Eye (tissue), 1 donor: ENCODE measurements around the gene TNPO3.

Experiments
- DNase-seq: peaks from one replicate; pipeline ENCODE4 v3.0.0-alpha.2; 2015

The TNPO3 gene

DNA sequence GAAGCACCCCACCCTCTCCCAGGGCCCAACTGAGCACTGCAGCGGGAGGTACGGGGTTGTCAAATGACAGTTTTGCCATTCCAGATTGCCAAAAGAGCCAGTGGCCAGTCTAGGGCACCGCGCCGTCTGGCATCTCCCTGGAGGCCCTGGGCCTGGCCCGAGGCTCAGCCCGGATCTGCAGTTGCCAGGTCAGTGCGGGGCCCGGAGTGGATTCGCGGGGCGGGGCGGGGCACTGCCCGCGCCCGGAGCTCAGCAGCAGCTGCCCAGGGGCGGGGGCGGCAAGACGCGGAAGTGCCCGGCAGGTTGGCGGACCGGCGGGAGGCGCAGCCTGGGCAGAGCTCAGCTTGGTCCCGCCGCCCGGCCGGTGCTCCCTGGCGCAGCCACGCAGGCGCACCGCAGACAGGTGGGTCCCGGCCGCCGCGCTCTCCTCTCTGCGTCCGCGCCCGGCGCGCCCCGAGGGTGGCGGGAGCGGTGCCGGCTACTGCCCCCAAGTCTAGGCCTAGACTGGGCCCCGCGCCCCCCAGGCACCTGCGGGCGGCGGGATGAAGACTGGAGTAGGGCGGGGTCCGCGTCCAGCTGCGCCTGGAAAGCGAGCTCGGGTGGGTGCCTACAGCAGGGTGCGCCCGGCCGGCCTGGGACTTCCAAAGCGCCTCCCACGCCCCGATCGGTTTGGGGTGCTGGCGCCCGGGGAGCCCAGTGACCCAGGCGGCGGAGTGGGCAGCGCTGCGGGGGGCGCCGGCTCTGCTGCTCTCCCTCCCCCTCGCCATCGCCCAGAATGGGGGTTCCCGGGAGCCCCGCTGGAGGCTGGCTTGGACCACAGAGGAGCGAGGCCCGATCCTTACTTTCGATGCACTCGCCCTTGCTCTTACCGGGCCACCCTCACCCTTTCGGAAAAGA, 117.0 kb downstream of the TNPO3 start, which contains the start of gene IRF5:
Gene IRF5, plus strand, starts transcription at position 281 of the 897 bp plus-strand sequence. CDS start 4,155 bp downstream, outside the sequence.
- DNase-seq: peak; percentile 41

DNA sequence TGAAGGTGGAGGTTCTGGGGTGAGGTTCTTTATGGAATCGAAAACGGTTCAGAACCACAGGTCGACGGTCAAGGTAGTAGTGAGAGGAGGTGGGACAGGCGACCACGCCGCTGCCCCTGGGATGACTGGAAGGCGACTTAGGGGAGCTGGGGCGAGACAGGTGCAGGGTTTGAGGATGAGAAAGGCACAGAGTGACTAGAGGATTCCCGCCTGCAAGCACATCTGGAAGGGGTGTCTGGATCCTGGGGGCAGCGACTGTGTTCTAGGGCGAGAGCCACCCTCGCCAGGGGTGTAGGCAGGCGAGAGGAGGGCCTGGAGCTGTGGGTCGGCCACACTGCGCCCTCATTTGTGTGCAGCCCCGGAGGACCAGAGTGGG, 117.7 kb downstream of the TNPO3 start:
- no peak for DNase-seq

DNA sequence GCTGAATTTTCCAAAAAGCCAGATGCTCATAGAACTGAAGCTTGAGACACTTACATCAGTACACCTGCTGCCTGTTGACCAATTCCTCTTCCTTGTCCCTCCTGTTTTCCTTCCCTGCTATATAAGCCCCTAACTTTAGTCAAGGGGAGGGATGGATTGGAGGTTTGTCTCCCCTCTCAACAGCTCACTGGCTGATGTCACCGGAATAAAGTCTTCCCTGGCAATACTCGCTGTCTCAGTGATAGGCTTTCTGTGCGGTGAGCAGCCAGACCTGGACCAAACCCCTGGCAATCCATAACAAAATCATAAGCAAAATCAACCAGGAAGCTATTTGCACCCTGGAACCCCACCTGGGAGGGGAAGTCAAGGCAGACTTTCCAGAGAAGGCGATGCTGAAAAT, 118.1 kb downstream of the TNPO3 start:
- DNase-seq: no peak

DNA sequence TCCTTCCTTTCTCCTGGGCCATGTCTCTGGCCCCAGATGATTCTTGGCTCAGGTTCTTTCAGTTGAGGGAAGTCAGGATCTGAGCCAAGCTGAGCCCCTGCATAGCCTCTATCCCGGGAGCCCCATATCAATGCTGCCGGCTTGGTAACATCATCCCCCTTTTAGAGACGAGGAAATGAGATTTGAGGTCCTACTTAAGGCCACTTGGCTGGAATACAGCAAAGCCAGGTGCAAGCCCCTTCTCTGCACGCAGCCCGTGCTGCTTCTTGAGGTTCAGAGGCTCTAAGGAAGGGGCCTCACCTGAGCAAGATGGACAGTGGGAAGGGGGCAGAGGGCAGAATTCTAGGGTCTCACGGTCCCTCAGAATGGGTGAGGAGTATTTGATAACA, 119.6 kb downstream of the TNPO3 start:
- no peak for DNase-seq

DNA sequence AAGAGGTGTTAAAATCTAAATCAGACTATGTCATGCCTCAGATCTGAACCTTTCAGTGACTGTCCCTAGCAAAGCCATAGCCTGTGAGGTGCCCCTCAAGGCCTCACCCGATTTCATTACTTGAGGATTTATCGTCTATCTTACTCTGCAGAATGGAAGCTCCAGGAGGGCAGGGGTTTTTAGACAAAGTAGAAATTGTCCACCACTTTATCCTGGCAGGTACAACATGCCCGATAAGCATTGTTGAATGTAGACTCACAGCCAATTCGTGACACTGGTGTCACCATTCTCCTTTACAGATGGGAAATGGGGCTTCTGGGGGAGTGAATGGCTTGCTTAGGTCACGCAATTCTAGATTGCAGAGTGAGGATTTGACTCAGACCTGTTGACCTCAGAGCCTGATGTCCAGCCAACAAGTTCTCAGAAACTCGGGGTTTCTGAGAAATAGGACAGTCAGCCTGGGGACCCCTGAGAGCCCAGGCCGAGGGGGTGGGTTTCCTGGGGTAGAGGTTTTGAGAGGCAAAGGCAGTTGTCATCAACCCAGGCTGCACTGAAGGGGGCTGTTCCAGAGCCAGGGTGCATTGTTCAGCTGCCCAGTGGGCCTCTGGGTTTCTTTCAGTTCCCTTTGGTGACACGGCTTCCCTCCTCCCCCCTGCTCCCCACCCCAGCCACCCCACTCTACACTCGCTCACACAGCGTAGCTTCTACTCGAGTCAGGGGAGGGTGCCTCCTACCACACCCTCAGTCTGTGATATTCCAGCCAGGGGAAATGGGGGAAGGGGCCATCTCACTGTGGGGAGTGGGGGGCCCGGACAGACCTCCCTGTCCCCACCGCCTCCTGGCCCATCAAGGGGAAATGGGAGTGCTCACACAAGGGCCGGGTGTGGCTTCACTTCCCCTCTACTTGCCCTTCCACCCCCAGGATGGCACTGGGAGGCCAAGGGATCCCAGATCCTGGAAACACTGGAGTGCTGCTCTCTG, 120.3 kb downstream of the TNPO3 start:
- no peak for DNase-seq

DNA sequence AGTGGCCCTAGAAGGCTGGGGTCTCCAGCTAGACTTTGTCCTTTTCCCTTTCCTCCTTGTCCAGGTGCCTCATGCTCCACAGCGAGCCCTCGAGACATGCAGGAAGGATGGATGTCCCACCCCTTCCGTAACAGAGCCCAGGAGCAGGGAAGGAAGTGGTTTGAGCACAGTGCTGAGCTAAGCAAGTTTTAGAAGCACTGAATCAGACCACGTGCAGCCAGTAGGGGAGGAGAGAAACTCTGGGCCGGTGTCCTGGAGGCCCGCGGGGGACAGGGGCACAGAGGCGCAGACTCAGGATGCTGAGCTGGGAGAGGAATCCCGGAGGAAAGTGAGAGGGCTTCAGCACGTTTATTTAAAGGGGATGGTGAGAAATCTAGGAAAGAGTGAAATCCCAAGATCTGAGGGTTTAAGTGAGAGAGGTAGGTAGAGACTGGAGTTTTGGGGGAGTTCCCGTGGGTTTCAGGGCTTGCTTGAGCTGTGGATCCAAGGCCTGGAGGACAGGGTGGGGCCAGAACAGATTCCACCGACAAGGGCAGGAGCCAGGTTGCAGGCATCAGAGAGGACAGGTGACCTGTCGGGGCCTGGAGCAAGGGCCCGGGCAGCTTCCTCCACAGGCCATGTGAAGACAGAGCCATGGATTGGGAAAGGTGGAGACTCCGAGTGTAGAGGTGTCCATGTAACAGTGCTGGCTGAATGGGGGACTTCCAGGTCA, 121.6 kb downstream of the TNPO3 start:
- no peak for DNase-seq

DNA sequence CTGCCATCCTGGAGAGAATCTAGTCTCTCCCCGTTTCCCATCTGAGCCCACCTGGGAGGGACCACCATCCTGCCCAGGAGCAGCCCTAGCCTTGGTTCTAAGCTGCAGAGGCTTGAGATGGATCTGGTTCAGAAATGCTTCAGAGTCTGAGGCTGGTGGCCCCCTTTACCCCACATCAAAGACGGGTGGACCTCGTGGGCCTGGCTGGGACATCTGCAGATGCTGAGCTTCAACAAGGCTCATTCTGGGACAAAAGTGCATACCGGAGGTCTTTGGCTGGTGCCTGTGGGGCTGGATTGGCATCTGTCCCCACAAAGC, 122.1 kb downstream of the TNPO3 start:
- no peak for DNase-seq

DNA sequence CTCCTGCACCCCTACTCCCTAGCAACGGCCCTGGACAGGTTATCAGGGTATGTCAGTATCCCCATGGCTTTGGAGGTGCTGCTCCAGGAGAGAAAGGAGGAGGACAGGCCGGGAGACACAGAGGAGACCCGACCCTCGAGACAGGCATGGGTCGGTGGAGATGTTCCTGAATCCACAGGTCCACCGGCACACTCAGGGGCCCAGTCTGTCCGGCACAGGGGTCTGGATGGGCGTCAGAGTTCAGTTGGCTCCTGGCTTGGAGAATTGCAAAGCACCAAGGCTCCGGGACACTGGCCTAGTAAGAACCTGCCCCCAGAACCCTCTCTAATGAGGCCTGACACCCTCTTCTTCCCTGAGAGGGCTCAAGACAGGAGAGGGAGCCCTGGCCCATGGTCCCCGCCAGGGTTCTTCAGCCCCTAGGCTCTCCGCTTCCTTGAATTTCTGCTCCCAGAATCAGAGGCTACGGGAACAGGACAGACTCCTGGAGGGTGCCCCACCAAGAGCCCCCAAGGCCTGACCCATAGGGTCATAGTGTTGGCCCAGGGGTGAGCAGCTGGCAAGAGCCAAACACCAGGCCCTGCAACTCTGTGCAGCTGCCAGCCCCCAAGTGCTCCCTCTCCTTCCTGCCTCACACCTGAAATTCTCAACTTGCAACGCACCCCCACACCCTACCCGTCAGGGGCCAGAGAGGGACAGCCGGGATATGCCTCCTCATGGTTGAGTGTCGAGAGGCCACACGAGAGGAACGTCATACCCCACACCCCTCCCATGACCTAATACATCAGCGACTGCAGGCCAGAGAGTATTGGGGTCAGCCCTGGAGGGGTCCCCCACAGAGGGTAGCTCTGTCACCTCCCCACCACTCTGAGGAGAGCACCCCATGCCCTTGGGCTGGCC, 122.7 kb downstream of the TNPO3 start:
- no peak for DNase-seq

DNA sequence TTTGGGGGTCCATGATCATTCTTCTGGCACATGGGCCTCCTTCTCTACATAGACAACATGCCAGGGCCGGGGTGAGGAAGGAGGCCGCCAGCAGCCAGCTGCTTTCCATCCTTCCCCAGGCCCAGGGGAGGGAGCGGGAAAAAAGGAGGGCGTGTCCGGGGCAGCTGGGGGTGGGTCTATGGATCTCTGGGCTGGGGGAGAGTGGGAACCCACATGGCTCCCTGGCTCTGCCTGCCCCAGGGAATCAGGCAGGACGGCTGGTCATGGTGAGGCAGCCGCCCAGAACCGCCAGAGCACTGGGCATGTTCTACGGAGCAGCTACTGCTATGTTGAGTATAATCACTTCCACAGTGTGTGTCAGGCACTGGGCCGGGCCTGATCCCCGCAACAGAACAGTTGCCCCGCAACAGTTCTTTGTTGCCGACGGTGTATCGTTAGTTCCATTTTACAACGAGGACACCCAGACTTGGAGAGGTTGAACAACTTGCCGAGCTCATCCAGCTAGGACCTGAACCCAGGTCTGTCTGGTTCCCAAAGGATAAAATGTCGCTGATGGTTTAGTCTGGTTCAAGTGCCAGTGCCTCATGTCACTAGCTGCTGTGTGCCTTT, 123.6 kb downstream of the TNPO3 start:
- DNase-seq: no peak

DNA sequence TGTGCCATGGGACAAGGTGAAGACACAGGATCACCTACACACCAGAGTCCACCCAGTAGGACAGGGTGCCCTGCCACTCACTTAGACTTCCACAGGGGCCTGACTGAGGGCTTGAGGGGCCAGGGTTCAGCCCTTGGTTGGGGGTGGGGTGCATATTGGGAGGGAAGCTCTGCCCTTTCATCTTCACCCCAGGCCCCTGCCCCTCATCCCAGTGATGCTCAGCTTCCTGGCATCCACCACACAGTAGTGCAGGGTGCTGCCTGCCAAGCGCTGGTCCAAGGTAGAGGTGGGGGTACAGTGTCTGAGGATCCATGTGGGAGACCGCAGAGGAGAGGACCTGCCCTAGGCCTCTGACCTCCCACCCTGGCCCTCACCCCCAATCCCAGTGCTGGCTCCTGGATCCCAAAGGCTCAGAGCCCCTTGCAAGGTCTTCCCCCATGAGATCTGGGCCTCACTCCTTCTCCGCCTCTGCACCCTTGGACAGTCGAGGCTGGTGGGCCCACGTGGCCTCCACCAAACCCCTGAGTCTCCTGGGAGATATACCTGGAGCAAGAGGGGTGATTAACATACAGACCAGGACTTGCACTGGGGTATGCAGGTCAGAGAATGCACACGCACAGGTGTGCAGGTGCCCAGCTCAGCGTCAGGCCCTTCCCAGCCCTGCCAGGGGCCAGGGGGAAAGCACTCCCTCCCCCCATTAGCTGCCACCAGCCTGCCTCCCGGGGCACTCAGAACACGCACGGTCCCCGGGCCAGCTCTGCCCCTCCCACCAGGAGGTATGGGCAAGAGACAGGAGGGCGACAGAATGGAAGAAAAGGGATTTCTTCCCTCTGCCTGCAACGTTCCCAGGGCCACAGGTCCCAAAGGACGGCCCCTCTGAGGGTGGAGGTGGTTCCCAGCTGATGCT, 125.8 kb downstream of the TNPO3 start:
- DNase-seq: no peak

DNA sequence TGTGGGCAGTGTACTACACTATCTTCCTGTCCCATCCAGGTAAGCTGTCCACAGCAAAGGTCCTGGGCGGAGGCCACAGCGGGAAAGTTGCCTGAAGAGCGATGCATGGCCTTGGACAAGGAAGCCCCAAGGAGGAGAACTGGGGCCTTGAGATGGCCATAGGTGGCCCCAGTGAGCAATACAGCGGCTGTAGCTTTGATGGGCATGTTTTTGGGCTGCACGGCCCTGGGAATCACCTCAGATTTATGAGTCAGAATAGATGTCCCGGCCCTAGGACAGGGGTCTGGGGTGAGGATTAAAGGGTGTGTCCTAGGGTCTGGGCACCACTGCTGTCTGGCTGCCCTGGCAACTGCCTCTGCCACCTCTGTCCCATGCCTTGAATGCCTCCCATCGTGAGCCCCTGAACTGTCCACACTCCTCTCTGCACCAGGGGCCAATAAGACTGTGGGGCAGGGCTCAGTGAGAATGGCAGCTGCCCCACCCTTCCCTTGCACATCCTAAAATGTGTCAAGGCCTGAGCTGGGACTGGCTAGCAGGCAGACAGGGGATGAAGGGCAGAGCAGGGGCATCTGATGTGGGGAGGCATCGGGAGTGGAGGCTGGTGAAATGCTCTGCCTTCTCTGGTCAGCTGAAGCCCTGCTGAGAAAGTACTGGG, 126.6 kb downstream of the TNPO3 start:
- DNase-seq: no peak

DNA sequence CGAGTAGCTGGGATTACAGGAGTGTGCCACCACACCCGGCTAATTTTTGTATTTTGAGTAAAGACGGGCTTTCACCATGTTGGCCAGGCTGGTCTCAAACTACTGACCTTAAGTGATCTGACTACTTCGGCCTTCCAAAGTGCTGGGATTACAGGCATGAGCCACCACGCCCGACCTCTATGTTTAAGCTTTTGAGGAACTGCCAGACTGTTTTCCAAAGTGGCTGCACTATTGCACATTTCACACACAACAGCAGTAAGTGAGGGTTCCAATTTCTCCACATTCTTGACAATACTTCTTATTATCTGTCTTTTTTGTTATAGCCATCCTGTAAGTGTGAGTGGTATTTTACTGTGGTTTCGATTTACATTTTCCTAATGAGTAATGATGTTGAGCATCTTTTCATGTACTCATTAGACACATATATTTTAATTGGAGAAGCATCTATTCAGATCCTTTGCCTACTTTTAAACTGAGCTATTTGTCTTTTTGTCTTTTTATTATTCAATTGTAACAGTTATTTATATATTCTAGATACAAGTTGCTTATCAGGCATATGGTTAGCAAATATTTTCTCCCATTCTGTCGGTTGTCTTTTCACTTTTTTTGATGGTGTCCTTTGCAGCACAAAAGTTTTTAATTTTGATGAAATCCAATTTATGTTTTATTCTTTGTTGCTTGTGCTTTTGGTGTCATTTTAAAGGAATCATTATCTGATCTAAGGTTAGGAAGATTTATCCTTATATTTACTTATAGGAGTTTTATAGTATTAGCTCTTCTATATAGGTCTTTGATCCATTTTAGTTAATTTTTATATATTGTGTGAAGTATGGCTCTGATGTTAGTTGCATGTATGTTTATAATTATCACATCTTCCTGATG, 130.0 kb downstream of the TNPO3 start:
- no peak for DNase-seq

DNA sequence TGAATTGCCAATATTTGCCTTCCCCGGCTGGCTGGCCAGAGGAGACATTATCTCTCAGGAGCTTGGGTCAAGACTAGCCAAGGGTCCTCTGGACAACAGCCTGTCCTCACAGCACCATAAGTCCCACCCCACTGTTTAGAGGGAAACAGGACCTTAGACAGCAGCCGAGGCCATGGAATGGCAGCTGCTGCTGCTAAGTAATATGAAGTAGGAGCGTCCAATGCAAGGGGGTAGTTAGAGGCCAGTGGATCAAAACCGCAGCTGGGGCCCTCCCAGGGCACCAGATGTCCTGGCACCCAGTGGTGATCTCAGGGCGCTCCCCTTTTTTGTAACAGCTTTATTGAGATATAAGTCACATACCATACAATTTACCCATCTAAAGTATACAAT, 131.5 kb downstream of the TNPO3 start:
- no peak for DNase-seq

DNA sequence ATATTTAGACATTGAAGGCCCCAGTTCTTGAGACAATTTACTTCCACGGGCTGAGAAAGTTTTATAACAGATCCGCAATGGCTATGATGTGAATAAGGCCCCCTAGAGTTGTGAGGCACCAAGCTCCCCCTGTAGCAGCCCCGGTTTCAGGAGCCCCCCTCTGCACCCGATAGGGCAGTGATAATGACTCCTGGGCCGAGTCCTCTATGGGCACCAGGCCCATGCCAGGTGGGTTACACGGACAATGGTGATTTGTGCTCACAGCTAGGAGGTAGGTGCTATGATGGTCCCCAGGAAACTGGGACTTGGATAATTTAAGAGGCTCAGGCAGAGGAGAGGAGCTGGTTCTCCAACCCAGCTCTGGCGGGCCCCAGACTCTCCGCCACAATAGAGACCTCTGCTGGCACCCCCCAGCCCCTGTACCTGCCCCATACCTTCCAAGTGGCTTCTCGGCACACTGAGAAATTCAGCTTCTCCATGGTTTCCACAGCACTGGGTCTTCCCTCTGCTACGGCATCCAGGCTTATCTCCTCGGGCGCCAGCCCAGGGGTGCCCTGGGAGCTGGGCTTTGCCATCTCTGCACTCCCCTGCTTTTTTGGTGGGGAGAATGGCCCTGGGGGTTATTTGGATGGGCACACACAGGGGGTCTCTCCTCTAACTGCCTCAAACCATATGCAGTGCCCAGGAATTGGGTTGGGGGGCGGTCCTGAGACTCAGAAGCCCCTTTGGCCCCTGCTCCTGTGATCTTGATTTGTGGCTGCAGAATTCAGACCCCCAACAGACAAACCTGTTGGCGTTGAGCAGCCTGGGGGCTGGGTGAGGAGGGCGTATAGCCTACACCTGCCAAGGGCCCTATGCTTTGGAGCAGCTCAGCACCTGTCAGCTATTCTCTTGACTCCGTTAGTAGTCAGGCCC, 132.2 kb downstream of the TNPO3 start:
- no peak for DNase-seq

DNA sequence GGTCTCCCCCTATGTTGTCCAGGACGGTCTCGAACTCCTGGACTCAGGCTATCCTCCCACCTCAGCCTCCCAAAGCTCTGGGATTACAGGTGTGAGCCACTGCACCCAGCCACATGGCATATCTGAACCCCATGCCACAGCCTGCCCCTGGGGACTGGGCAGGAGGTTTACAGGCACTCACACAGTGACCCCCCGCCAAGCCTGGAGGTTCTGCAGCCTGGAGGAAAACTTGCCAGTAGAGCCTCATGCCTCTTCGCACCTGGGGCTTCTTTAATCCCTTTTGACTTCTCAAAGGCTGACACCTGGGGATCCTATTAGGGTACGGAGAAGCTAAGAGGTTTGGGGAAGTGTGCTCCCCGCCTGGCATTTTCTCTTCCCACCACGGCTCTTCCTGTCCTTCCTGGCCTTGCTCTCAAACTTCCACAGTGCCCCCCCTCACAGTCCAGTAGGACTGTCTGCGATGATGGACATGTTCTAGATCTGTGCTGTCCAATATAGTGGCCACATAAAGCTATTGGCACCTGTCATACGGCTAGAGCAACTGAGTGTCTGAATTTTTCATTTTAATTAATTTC, 133.0 kb downstream of the TNPO3 start:
- no peak for DNase-seq

DNA sequence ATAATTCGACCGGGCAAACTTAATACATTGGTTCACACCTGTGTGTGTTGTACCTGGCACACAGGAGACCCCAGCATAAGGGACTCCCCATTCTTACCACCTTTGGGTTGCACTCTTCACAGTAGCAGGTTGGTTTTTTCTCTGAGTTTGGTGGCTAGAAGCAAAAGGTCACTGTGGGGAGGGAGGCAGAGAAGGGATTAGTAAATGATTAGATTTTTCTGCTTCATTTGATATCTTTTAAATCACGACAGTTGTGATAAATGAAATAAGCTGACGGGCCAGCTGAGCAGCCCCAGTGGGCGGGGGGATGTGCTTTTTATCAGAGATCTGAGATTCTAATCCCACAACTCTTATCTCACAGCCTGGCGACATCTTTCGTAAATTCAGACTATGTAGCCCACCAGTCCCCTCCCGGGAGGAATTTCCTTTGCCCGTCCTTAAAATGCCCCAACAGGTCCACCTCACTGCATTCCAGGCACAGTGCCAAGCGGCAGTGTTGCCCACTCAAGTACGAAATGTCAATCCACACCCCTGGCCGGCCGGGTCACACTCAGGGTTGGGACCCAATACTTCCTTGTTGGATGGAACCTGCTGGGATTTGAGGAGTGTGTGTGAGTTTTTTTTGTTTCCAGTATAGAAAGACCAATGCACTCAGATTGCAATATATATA, 133.9 kb downstream of the TNPO3 start:
- DNase-seq: peak; percentile 37
